A673 (cell line): Measurements from ENCODE around the gene PPAT. TPM values are rescaled to one million over a fixed set of nuclear protein-coding genes. Genes with fewer than 3 reads are reported as not detected.

Source experiments
- BruUV-seq: library from RNA; stranded (reverse); fragments of 400-500 nt; replicated peaks from 2 replicates; lab custom pipeline; 2021; lab: Mats Ljungman, UMichigan
- CTCF ChIA-PET: fragments of 300-600 bp; sonication (Branson Sonifier 250); formaldehyde crosslinking; loops from one replicate; lab custom pipeline; 2022; ENCODE audit warnings: antibody characterized with exemption; lab: Charles Lee
- POLR2A ChIA-PET: fragments of 300-600 bp; sonication (Branson Sonifier 250); formaldehyde crosslinking; loops from one replicate; lab custom pipeline; 2022; ENCODE audit warnings: antibody characterized with exemption; ENCODE audit not compliant: low non-redundant PET; lab: Charles Lee
- DNase-seq: peaks from one replicate; pipeline ENCODE4 v3.0.0-alpha.2; 2015; ENCODE audit warnings: low spot score
- H3K27ac ChIP-seq: fragments of 200-600 bp; sonication (generic); 2 replicates; pipeline ENCODE4 v1.5.1; 2016; ENCODE audit warnings: mixed run types, low read depth, mild to moderate bottlenecking, mixed read lengths, antibody characterized with exemption, low read length; ENCODE audit not compliant: poor library complexity, severe bottlenecking
- H3K27me3 ChIP-seq: fragments of 200-600 bp; sonication (generic); replicated peaks from 2 replicates; pipeline ENCODE4 v1.6.1; 2017; ENCODE audit warnings: mixed run types, low read depth, mild to moderate bottlenecking, mixed read lengths, antibody characterized with exemption, low read length; ENCODE audit not compliant: insufficient read depth, poor library complexity
- H3K36me3 ChIP-seq: fragments of 200-600 bp; sonication (generic); 2 replicates; pipeline ENCODE4 v1.6.1; 2016; ENCODE audit warnings: mixed run types, mild to moderate bottlenecking, mixed read lengths, antibody characterized with exemption, low read length; ENCODE audit not compliant: insufficient read depth, poor library complexity, severe bottlenecking
- H3K4me1 ChIP-seq: fragments of 200-600 bp; sonication (generic); 2 replicates; pipeline ENCODE4 v1.6.1; 2017; ENCODE audit warnings: mixed run types, mild to moderate bottlenecking, mixed read lengths, antibody characterized with exemption, low read length; ENCODE audit not compliant: insufficient read depth, poor library complexity, severe bottlenecking
- H3K4me3 ChIP-seq: fragments of 200-600 bp; sonication (generic); 2 replicates; pipeline ENCODE4 v1.5.1; 2016; ENCODE audit warnings: low read depth, mixed run types, mild to moderate bottlenecking, mixed read lengths, low read length; ENCODE audit not compliant: poor library complexity, severe bottlenecking
- H3K9me3 ChIP-seq: fragments of 200-600 bp; sonication (generic); 2 replicates; pipeline ENCODE4 v1.6.1; 2016; ENCODE audit warnings: mixed run types, low read depth, mild to moderate bottlenecking, mixed read lengths, antibody characterized with exemption, low read length; ENCODE audit not compliant: poor library complexity, severe bottlenecking
- EZH2 ChIP-seq: fragments of 200-600 bp; sonication (generic); IDR thresholded peaks from 2 replicates; pipeline ENCODE4 v1.6.1; 2017; ENCODE audit warnings: borderline replicate concordance, low read depth, mild to moderate bottlenecking, mixed read lengths, antibody characterized with exemption, low read length; ENCODE audit not compliant: poor library complexity, severe bottlenecking
- intact Hi-C: fragments of 100-400 bp; cut with micrococcal nuclease; formaldehyde crosslinking; loops from one replicate; pipeline ENCODE4 v1.10.0; 2022; ENCODE audit not compliant: unreplicated experiment
- total RNA-seq: library from RNA; stranded (reverse); gene quantifications from 2 replicates; pipeline ENCODE4 v1.2.3, GENCODE V29; 2021
- TF ChIP-seq, protein P1 (sequence below): fragments of 300-800, 200-600 bp; sonication (generic); conservative IDR thresholded peaks from 2 replicates; pipeline ENCODE4 v1.5.1; 2017; ENCODE audit warnings: low read depth, mild to moderate bottlenecking, antibody characterized with exemption, low read length, moderate library complexity, mixed read lengths

Gene PPAT
- total RNA-seq, 1 experiment from 2014 or later: 41.6 TPM

DNA sequence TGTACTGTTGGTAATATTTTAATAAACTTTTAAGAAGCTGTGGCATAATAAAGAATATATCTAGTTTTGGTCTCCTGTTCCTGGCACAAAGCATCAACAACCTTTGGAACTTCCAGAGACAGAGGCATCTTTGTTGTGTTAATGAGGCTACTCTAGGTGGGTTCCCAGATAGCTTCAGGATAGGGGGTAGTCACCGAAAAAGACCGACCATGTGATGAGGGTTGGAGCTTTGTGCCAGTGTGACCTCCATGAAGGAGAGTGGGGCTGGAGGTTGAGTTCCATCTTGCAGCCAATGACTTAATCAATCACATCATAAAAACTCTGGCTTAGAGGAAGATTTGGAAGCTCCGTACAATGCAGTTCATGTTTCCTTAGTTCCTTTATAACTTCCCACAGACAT, 9.9 kb downstream of the PPAT start:
- Histone ChIP-seq H3K27ac (no peak overlapping the region), H3K4me3 (no peak overlapping the region), H3K4me1 (peaks cover 12% of the 10 kb centered on the region), H3K36me3 (no peaks in the 10 kb centered on the region), H3K9me3 (no peaks in the 10 kb centered on the region), H3K27me3 (no peaks in the 10 kb centered on the region)
- DNase-seq: no peak
- ChIA-PET POLR2A (no interaction called here), CTCF (no interaction called here)
- BruUV-seq: no TSS peak
- TF ChIP-seq EZH2: no peak
- TF ChIP-seq, protein P1, sequence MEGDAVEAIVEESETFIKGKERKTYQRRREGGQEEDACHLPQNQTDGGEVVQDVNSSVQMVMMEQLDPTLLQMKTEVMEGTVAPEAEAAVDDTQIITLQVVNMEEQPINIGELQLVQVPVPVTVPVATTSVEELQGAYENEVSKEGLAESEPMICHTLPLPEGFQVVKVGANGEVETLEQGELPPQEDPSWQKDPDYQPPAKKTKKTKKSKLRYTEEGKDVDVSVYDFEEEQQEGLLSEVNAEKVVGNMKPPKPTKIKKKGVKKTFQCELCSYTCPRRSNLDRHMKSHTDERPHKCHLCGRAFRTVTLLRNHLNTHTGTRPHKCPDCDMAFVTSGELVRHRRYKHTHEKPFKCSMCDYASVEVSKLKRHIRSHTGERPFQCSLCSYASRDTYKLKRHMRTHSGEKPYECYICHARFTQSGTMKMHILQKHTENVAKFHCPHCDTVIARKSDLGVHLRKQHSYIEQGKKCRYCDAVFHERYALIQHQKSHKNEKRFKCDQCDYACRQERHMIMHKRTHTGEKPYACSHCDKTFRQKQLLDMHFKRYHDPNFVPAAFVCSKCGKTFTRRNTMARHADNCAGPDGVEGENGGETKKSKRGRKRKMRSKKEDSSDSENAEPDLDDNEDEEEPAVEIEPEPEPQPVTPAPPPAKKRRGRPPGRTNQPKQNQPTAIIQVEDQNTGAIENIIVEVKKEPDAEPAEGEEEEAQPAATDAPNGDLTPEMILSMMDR: no peak
- intact Hi-C loops: no loop called here

DNA sequence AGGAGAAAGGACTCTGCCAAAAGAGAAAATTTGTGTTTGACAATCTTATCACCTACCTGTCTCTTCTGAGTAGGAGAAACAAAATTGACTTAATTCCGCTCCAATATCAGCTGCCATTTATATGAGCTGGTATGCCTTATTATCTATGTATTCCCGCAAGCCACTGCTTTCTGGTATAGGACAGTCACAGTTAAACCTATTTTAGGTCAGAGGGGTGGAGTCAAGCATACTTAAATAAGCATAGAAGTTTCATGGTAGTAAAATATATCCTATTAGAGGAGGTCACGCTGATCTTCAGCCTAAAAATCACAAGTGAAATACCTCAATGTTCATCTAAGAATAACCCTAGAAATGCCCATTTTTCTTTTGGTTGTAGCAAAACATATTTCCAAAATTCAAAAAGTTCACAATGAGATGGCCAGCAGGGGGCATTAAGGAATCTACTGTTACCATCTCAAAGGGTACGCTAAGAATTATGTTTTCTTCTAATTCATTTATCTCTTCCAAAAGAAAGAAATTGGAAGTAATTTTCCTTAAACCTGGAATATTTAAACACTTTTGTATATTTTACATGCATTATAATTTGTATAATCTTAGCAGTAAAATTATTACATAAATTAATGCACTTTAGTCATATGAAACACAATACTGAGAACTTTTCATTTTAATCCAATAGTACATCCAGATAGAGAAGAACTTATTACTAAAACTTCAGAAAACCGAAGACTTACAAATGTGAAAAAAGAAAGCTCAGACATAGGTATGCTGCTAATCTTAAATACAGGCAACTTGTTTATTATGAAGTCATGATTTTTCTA, 10.5 kb downstream of the PPAT start:
- Histone ChIP-seq H3K4me3 (no peak overlapping the region), H3K27ac (no peak overlapping the region), H3K4me1 (peaks cover 12% of the 10 kb centered on the region), H3K27me3 (no peaks in the 10 kb centered on the region), H3K36me3 (no peaks in the 10 kb centered on the region), H3K9me3 (no peaks in the 10 kb centered on the region)
- TF ChIP-seq EZH2: no peak
- TF ChIP-seq, protein P1: peak; percentile 55
- peak; percentile 29 for DNase-seq
- POLR2A ChIA-PET: interaction anchor here (0.6 kb wide), 1 partner anchor 37 kb away, joined by 4 read pairs; the partner anchor contains the start of gene AASDH
- intact Hi-C loops: no loop called here
- BruUV-seq: no TSS peak
- CTCF ChIA-PET: no interaction called here

DNA sequence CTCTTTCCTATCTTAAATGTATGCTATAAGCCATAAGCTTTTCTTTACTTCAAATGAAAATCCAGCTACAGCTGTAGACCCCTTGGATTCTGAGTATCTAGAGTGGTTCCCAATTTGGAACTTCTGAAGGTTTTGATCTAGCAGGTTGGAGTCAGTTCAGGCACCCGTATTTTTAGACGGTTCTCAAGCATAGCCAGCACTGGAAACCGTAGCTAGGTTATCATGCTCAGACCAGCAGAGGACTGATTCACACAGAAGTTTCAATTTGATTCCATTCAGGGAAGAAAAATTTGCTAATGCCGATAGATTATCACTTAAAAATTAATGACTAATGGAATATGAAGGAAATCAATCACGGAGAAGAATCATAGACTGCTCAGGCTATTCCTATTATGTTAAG, 11.2 kb downstream of the PPAT start:
- BruUV-seq: no TSS peak
- H3K4me1 ChIP-seq: peaks cover 12% of the 10 kb centered on the region
- H3K27me3 ChIP-seq: no peaks in the 10 kb centered on the region
- no peak for DNase-seq
- H3K36me3 ChIP-seq: no peaks in the 10 kb centered on the region
- POLR2A ChIA-PET: interaction anchor here (0.6 kb wide), 1 partner anchor 37 kb away, joined by 4 read pairs; the partner anchor contains the start of gene AASDH
- H3K9me3 ChIP-seq: no peaks in the 10 kb centered on the region
- H3K4me3 ChIP-seq: no peak overlapping the region
- intact Hi-C loops: no loop called here
- no peak overlapping the region for H3K27ac ChIP-seq
- TF ChIP-seq, protein P1: no peak
- TF ChIP-seq EZH2: no peak
- CTCF ChIA-PET: no interaction called here
